Mucosa of descending colon (tissue), 3 donors: ENCODE results near the gene SYNDIG1. TPM values are rescaled to one million over a fixed set of nuclear protein-coding genes. Genes with fewer than 3 reads are reported as not detected.
A peak's percentile ranks its signal among the peaks of the same experiment; 100 is the strongest.

Source experiments
- ATAC-seq: fragments of 200-7000 bp; cut with Tn5 transposase; one replicate; pipeline ENCODE4 v1.9.1; 2020; ENCODE audit warnings: mild to moderate bottlenecking, moderate library complexity
- DNase-seq, 3 donors: peaks; one replicate each; pipeline ENCODE4 v3.0.0-alpha.2; 2020
- H3K36me3 ChIP-seq: fragments of 200-600 bp; one replicate; pipeline ENCODE4 v1.8.0; 2021; ENCODE audit warnings: low read depth, mild to moderate bottlenecking
- H3K4me1 ChIP-seq: fragments of 200-600 bp; one replicate; pipeline ENCODE4 v1.8.0; 2021; ENCODE audit warnings: low read depth, mild to moderate bottlenecking
- H3K4me3 ChIP-seq: fragments of 200-600 bp; one replicate; pipeline ENCODE4 v1.8.0; 2021; ENCODE audit warnings: mild to moderate bottlenecking
- H3K9me3 ChIP-seq: fragments of 200-600 bp; one replicate; pipeline ENCODE4 v1.8.0; 2021; ENCODE audit warnings: mild to moderate bottlenecking
- CTCF ChIP-seq: fragments of 200-600 bp; IDR thresholded peaks from one replicate; pipeline ENCODE4 v1.8.0; 2022; ENCODE audit warnings: antibody characterized with exemption, mild to moderate bottlenecking
- intact Hi-C, 2 donors: fragments of 100-400 bp; cut with DNase I in 1 of 2; cut with micrococcal nuclease in 1 of 2; formaldehyde crosslinking; loops; one replicate each; pipeline versions ENCODE4 v1.11.0 to v1.11.1; 2022; cut with DNase I, micrococcal nuclease
- total RNA-seq, 3 donors: library from RNA; stranded (reverse); fragmentation: NEBNext Ultra II Directional in 2 of 3; extraction: Animal tissue kit (Norgen Biotek cat#: 25700) in 2 of 3; gene quantifications; one replicate each; pipeline versions ENCODE4 v1.2.1 to v1.2.4, GENCODE V29; 2021 to 2023
- donor health status: DM: no; HTN: no; CAD: no; lungs with moderate emphysema.
- donor health status: DM: no; HTN: no; CAD: no.
- donor health status: DM: no; HTN: yes; CAD: no.

The SYNDIG1 gene
- total RNA-seq, 3 donors from 2014 or later, result 0.12 to 0.46 (median 0.35) TPM

GRCh38 chr20:24493661-24494459 lies 24.4 kb downstream of the SYNDIG1 start:
- no peaks in the 10 kb centered on the region for H3K9me3 ChIP-seq
- no peak for TF ChIP-seq CTCF
- intact Hi-C loops, result no loop called here
- no peak overlapping the region for H3K4me3 ChIP-seq
- H3K4me1 ChIP-seq, result no peaks in the 10 kb centered on the region
- no peaks in the 10 kb centered on the region for H3K36me3 ChIP-seq
- DNase-seq (no peak), ATAC-seq (no peak)

- Histone ChIP-seq H3K4me3 (no peak overlapping the region), H3K4me1 (no peaks in the 10 kb centered on the region), H3K36me3 (no peaks in the 10 kb centered on the region), H3K9me3 (no peaks in the 10 kb centered on the region)
- ATAC-seq, result no peak
- no peak for DNase-seq
- TF ChIP-seq CTCF, result no peak
- intact Hi-C loops, result no loop called here
Observed at GRCh38 chr20:24494460-24494920, 25.1 kb downstream of the SYNDIG1 start.

GRCh38 chr20:24495266-24495665 lies 25.8 kb downstream of the SYNDIG1 start:
- no peaks in the 10 kb centered on the region for H3K4me1 ChIP-seq
- intact Hi-C loops, result no loop called here
- DNase-seq (no peak), ATAC-seq (no peak)
- no peak for TF ChIP-seq CTCF
- no peaks in the 10 kb centered on the region for H3K9me3 ChIP-seq
- no peaks in the 10 kb centered on the region for H3K36me3 ChIP-seq
- H3K4me3 ChIP-seq, result no peak overlapping the region

GRCh38 chr20:24497851-24498250 lies 28.4 kb downstream of the SYNDIG1 start:
- DNase-seq, result peak in 1 of 3 donors; percentile 45
- no peak overlapping the region for H3K4me3 ChIP-seq
- no peaks in the 10 kb centered on the region for H3K36me3 ChIP-seq
- no peaks in the 10 kb centered on the region for H3K4me1 ChIP-seq
- no peak for TF ChIP-seq CTCF
- intact Hi-C loops, result no loop called here
- H3K9me3 ChIP-seq, result no peaks in the 10 kb centered on the region
- peak; percentile 38 for ATAC-seq

GRCh38 chr20:24498641-24499040 lies 29.2 kb downstream of the SYNDIG1 start:
- DNase-seq (no peak), ATAC-seq (no peak)
- Histone ChIP-seq H3K4me1 (no peaks in the 10 kb centered on the region), H3K9me3 (no peaks in the 10 kb centered on the region), H3K36me3 (no peaks in the 10 kb centered on the region), H3K4me3 (no peak overlapping the region)
- intact Hi-C loops, result no loop called here
- no peak for TF ChIP-seq CTCF
